ENCODE results near the gene ULK4. TPM values are rescaled to one million over a fixed set of nuclear protein-coding genes. Genes with fewer than 3 reads are reported as not detected.

The ULK4 gene
- total RNA-seq, 1 experiment from 2014 or later: 8.7 TPM

DNA sequence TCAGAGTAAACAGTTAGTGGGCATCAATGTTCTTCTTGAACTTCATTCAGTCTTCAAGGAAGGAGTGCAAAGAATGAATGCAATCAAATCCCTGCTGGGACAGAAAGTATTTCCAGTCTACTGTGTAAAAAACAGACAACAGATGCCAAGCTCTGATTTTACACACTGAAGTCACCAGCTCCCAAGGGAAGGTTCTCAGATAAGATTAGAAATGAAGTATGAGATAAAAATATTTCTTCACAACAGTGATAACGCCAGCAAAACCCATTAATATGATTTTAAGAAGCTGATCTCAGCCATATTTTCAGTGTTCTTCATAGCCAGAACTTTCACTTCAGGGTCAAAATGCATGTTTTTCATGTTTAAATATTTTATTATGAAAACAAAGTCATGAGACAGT lies 497.0 kb downstream of the ULK4 start:
- BruUV-seq (replicated peaks): no TSS peak
- no peak overlapping the region for H2AFZ ChIP-seq
- no peaks in the 10 kb centered on the region for H3K79me2 ChIP-seq (ENCODE audit: low read depth)
- no peak overlapping the region for H3K4me2 ChIP-seq
- ChIA-PET POLR2A (ENCODE audit: unreplicated experiment) (no interaction called here), CTCF (no interaction called here)
- no peaks in the 10 kb centered on the region for H3K9me3 ChIP-seq (ENCODE audit: insufficient read depth, low read depth)
- DNase-seq: no peak
- intact Hi-C loops (cut with micrococcal nuclease; ENCODE audit: unreplicated experiment): no loop called here
- no peak overlapping the region for H3K4me3 ChIP-seq
- H4K20me1 ChIP-seq (ENCODE audit: insufficient read depth): no peaks in the 10 kb centered on the region
- H3K27ac ChIP-seq: no peak overlapping the region
- H3F3A ChIP-seq (ENCODE audit: insufficient read depth, low read depth): no peaks in the 10 kb centered on the region
- TF ChIP-seq, protein P1, sequence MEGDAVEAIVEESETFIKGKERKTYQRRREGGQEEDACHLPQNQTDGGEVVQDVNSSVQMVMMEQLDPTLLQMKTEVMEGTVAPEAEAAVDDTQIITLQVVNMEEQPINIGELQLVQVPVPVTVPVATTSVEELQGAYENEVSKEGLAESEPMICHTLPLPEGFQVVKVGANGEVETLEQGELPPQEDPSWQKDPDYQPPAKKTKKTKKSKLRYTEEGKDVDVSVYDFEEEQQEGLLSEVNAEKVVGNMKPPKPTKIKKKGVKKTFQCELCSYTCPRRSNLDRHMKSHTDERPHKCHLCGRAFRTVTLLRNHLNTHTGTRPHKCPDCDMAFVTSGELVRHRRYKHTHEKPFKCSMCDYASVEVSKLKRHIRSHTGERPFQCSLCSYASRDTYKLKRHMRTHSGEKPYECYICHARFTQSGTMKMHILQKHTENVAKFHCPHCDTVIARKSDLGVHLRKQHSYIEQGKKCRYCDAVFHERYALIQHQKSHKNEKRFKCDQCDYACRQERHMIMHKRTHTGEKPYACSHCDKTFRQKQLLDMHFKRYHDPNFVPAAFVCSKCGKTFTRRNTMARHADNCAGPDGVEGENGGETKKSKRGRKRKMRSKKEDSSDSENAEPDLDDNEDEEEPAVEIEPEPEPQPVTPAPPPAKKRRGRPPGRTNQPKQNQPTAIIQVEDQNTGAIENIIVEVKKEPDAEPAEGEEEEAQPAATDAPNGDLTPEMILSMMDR (conservative IDR thresholded peaks at IDR 0.05): no peak
- no peak for TF ChIP-seq EZH2 (IDR thresholded peaks at IDR 0.05; ENCODE audit: low read depth)
- no peaks in the 10 kb centered on the region for H3K27me3 ChIP-seq (ENCODE audit: insufficient read depth, low read depth)
- no peaks in the 10 kb centered on the region for H3K36me3 ChIP-seq (ENCODE audit: low read depth)
- H3K9me2 ChIP-seq (ENCODE audit: insufficient read depth): no peaks in the 10 kb centered on the region
- H3K4me1 ChIP-seq (replicated peaks; ENCODE audit: insufficient read depth): no peaks in the 10 kb centered on the region

DNA sequence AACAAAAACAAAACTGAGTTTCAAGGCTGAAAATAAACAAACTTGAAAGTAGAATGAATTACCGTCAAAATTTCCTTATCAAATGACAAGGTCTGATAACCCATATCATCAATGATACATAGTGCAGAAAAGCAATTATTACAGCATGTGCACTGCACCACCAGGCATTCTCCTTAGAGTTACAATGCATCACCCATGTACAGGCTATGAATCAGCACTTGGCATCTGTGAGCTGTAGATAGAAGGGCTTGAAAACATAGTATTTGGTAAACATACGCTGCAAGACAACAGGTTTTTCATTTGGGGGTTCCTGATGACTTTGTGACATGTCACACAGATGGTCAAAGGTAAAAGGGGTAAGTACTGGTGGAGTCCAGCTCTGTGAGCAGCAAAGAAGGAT lies 497.5 kb downstream of the ULK4 start:
- Histone ChIP-seq H3K4me1 (replicated peaks; ENCODE audit: insufficient read depth) (no peaks in the 10 kb centered on the region), H2AFZ (no peak overlapping the region), H3K9me3 (ENCODE audit: insufficient read depth, low read depth) (no peaks in the 10 kb centered on the region), H4K20me1 (ENCODE audit: insufficient read depth) (no peaks in the 10 kb centered on the region), H3K36me3 (ENCODE audit: low read depth) (no peaks in the 10 kb centered on the region), H3K27ac (no peak overlapping the region), H3K4me2 (no peak overlapping the region), H3K79me2 (ENCODE audit: low read depth) (no peaks in the 10 kb centered on the region), H3K9me2 (ENCODE audit: insufficient read depth) (no peaks in the 10 kb centered on the region), H3K27me3 (ENCODE audit: insufficient read depth, low read depth) (no peaks in the 10 kb centered on the region), H3F3A (ENCODE audit: insufficient read depth, low read depth) (no peaks in the 10 kb centered on the region), H3K4me3 (no peak overlapping the region)
- no peak for DNase-seq
- TF ChIP-seq, protein P1 (conservative IDR thresholded peaks at IDR 0.05): no peak
- TF ChIP-seq EZH2 (IDR thresholded peaks at IDR 0.05; ENCODE audit: low read depth): no peak
- BruUV-seq (replicated peaks): no TSS peak
- ChIA-PET CTCF (interaction anchor here (0.6 kb wide), 1 partner anchor 1034 kb away, joined by 4 read pairs; no protein-coding TSS in a partner anchor), POLR2A (ENCODE audit: unreplicated experiment) (no interaction called here)
- intact Hi-C loops (cut with micrococcal nuclease; ENCODE audit: unreplicated experiment): no loop called here

DNA sequence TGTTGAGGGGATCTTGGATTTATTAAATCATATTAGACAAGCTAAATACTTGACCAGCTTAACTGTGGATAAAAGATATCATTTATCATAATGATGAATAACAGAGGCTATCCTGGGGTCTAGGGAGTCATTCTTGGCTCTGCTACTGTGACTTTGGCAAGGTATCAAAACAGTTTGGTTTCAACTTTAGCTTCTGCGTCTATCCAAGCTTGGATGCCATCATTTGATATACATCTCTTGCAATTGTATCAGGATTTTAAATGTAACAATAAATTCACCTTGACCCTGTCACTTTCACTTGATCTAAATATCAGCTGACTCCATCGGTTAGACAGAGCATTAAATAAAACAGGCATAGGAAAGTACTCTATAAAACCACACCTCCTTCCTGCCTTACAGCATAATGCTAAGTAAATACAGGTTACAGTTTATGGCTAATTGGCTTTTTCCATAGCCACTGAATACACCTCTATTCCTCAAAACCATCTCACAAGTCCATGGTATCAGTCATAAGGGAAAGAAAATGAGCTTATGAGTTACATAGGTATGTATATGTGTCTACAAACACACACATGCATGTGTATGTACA lies 499.7 kb downstream of the ULK4 start:
- intact Hi-C loops (cut with micrococcal nuclease; ENCODE audit: unreplicated experiment): no loop called here
- TF ChIP-seq, protein P1 (conservative IDR thresholded peaks at IDR 0.05): no peak
- no peak for TF ChIP-seq EZH2 (IDR thresholded peaks at IDR 0.05; ENCODE audit: low read depth)
- POLR2A ChIA-PET (ENCODE audit: unreplicated experiment): no interaction called here

More for the DNA sequence above, 499.7 kb downstream of the ULK4 start:
- Histone ChIP-seq H3K9me3 (ENCODE audit: insufficient read depth, low read depth) (no peaks in the 10 kb centered on the region), H3K4me2 (no peak overlapping the region), H3K4me3 (no peak overlapping the region), H3K9me2 (ENCODE audit: insufficient read depth) (no peaks in the 10 kb centered on the region), H3F3A (ENCODE audit: insufficient read depth, low read depth) (no peaks in the 10 kb centered on the region), H3K27ac (no peak overlapping the region), H3K27me3 (ENCODE audit: insufficient read depth, low read depth) (no peaks in the 10 kb centered on the region), H2AFZ (no peak overlapping the region), H3K36me3 (ENCODE audit: low read depth) (no peaks in the 10 kb centered on the region), H3K4me1 (replicated peaks; ENCODE audit: insufficient read depth) (no peaks in the 10 kb centered on the region), H3K79me2 (ENCODE audit: low read depth) (no peaks in the 10 kb centered on the region), H4K20me1 (ENCODE audit: insufficient read depth) (no peaks in the 10 kb centered on the region)
- BruUV-seq (replicated peaks): no TSS peak
- DNase-seq: no peak
- CTCF ChIA-PET: no interaction called here
